SU-DHL-6 (cell line): ENCODE data around the gene STPG2.

Experiments
- CTCF ChIP-seq: fragments of 200-600 bp; sonication (generic); IDR thresholded peaks from one replicate; pipeline ENCODE4 v1.5.1; 2017; ENCODE audit warnings: antibody characterized with exemption, mild to moderate bottlenecking, low read length, moderate library complexity; ENCODE audit not compliant: insufficient read depth, poor library complexity, severe bottlenecking
- EZH2phosphoT487 ChIP-seq: fragments of 200-600 bp; sonication (generic), shearing (Covaris generic); conservative IDR thresholded peaks from 2 replicates; pipeline ENCODE4 v1.6.1; 2018; ENCODE audit warnings: mild to moderate bottlenecking, antibody characterized with exemption, low read length, moderate library complexity, mixed read lengths

- TF ChIP-seq CTCF (no peak), EZH2phosphoT487 (no peak)
Measured at GRCh38 chr4:97867557-97868091, 275.7 kb downstream of the STPG2 start.
